ENCODE results near the gene CAMK2B.

CAMK2B gene

DNA sequence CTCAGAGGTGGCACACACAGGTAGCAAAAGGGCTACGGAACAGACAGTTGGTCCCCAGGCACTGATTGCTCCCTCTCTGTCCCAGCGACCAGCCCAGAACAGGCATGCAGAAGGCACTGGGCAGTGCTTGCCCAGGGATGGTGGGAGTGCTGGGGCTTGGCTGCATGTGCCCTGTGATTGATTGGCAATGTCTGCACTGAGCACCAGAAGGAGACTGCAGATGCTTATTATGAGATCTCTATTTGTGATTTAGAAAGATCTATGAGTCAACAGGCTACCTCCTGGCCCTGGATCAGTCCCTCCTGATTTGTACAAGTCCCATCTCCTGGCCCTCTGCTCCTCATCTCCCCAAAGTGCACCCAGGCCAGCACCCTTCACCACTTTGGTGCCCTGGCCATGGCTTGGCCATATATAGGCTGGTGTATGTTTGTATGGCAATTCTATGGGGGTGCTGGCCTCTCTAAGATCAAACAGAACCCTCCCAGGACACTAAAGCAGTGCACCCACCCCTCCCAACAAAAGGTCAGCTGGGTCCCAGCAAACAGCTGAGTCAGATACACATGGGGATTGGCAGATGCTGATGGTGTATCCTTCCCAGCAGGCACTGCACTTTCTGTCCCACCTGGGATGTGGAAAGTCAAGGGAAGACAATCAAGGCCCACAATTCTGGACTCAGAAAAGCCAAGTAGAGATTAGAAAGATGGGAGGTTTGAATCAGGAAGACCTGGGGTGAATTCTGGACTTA lies 30.9 kb downstream of the CAMK2B start:
- Histone ChIP-seq H3K4me1 (ENCODE audit: insufficient read depth, low read length, severe bottlenecking) (no peaks in the 10 kb centered on the region), H3K79me2 (ENCODE audit: insufficient read depth, low read length) (no peaks in the 10 kb centered on the region), H3K4me2 (ENCODE audit: low read length) (no peak overlapping the region), H3K36me3 (ENCODE audit: insufficient read depth, low read length) (no peaks in the 10 kb centered on the region), H3K9me3 (ENCODE audit: low read length) (no peaks in the 10 kb centered on the region), H3K9me2 (ENCODE audit: low read depth, low read length) (no peaks in the 10 kb centered on the region), H3K4me3 (ENCODE audit: low read depth, low read length, poor library complexity, severe bottlenecking) (no peak overlapping the region), H3K9ac (ENCODE audit: low read length) (no peak overlapping the region), H2AFZ (ENCODE audit: low read length) (no peak overlapping the region), H3K27ac (ENCODE audit: low read depth, low read length, poor library complexity, severe bottlenecking) (no peak overlapping the region), H4K20me1 (ENCODE audit: insufficient read depth, low read length) (no peaks in the 10 kb centered on the region), H3K27me3 (ENCODE audit: insufficient read depth, low read length) (peaks cover 25% of the 10 kb centered on the region; the same call in 1 of the 2 replicates), H3F3A (ENCODE audit: insufficient read depth, low read length) (no peaks in the 10 kb centered on the region)
- TF ChIP-seq EZH2 (IDR thresholded peaks at IDR 0.05; ENCODE audit: borderline replicate concordance, low read length) (no peak), CTCF (IDR thresholded peaks at IDR 0.05; ENCODE audit: low read length) (no peak)

- Histone ChIP-seq H3K9me3 (ENCODE audit: low read length) (no peaks in the 10 kb centered on the region), H3K4me2 (ENCODE audit: low read length) (no peak overlapping the region), H3K79me2 (ENCODE audit: insufficient read depth, low read length) (no peaks in the 10 kb centered on the region), H3K4me1 (ENCODE audit: insufficient read depth, low read length, severe bottlenecking) (no peaks in the 10 kb centered on the region), H3F3A (ENCODE audit: insufficient read depth, low read length) (no peaks in the 10 kb centered on the region), H3K36me3 (ENCODE audit: insufficient read depth, low read length) (no peaks in the 10 kb centered on the region), H4K20me1 (ENCODE audit: insufficient read depth, low read length) (no peaks in the 10 kb centered on the region), H3K27me3 (ENCODE audit: insufficient read depth, low read length) (peaks cover 25% of the 10 kb centered on the region; the same call in 1 of the 2 replicates), H3K27ac (ENCODE audit: low read depth, low read length, poor library complexity, severe bottlenecking) (no peak overlapping the region), H3K9me2 (ENCODE audit: low read depth, low read length) (no peaks in the 10 kb centered on the region), H3K9ac (ENCODE audit: low read length) (no peak overlapping the region), H3K4me3 (ENCODE audit: low read depth, low read length, poor library complexity, severe bottlenecking) (no peak overlapping the region), H2AFZ (ENCODE audit: low read length) (no peak overlapping the region)
- no peak for TF ChIP-seq CTCF (IDR thresholded peaks at IDR 0.05; ENCODE audit: low read length)
- TF ChIP-seq EZH2 (IDR thresholded peaks at IDR 0.05; ENCODE audit: borderline replicate concordance, low read length): no peak
Measured at GRCh38 chr7:44293561-44294324, 31.7 kb downstream of the CAMK2B start.

- H3K4me1 ChIP-seq (ENCODE audit: insufficient read depth, low read length, severe bottlenecking): no peaks in the 10 kb centered on the region
- no peak overlapping the region for H3K4me3 ChIP-seq (ENCODE audit: low read depth, low read length, poor library complexity, severe bottlenecking)
- no peaks in the 10 kb centered on the region for H3K9me2 ChIP-seq (ENCODE audit: low read depth, low read length)
- H3F3A ChIP-seq (ENCODE audit: insufficient read depth, low read length): no peaks in the 10 kb centered on the region
- H3K79me2 ChIP-seq (ENCODE audit: insufficient read depth, low read length): no peaks in the 10 kb centered on the region
- H3K9ac ChIP-seq (ENCODE audit: low read length): no peak overlapping the region
- H4K20me1 ChIP-seq (ENCODE audit: insufficient read depth, low read length): no peaks in the 10 kb centered on the region
- no peak overlapping the region for H3K27ac ChIP-seq (ENCODE audit: low read depth, low read length, poor library complexity, severe bottlenecking)
- peaks cover 25% of the 10 kb centered on the region; the same call in 1 of the 2 replicates for H3K27me3 ChIP-seq (ENCODE audit: insufficient read depth, low read length)
- no peak overlapping the region for H3K4me2 ChIP-seq (ENCODE audit: low read length)
- TF ChIP-seq CTCF (IDR thresholded peaks at IDR 0.05; ENCODE audit: low read length): no peak
- no peak for TF ChIP-seq EZH2 (IDR thresholded peaks at IDR 0.05; ENCODE audit: borderline replicate concordance, low read length)
- H2AFZ ChIP-seq (ENCODE audit: low read length): no peak overlapping the region
- H3K36me3 ChIP-seq (ENCODE audit: insufficient read depth, low read length): no peaks in the 10 kb centered on the region
- H3K9me3 ChIP-seq (ENCODE audit: low read length): no peaks in the 10 kb centered on the region
Measured at GRCh38 chr7:44292876-44293560, 32.4 kb downstream of the CAMK2B start.
